ENCODE results near the gene MAP2K5. TPM values are rescaled to one million over a fixed set of nuclear protein-coding genes. Genes with fewer than 3 reads are reported as not detected.

MAP2K5 gene
- total RNA-seq, 2 donors from 2014 or later: 7.4 to 10.2 TPM

- Histone ChIP-seq H3K9me3 (no peaks in the 10 kb centered on the region), H3K36me3 (no peaks in the 10 kb centered on the region), H3K27me3 (replicated peaks; ENCODE audit: insufficient read depth) (no peaks in the 10 kb centered on the region), H3K4me3 (no peak overlapping the region), H3K4me1 (ENCODE audit: control insufficient read depth in 1 of 2, low read depth in 2 of 2) (peaks cover 0 to 8% of the 10 kb centered on the region in 2 donors), H3K27ac (no peak overlapping the region)
- no peak for TF ChIP-seq CTCF (IDR thresholded peaks at IDR 0.05)
- DNase-seq (ENCODE audit: low spot score) (no peak), ATAC-seq (ENCODE audit: insufficient number of reproducible peaks, low FRiP score, low read depth) (no peak)
Observed at GRCh38 chr15:67537771-67538170, 4.7 kb upstream of the MAP2K5 start.

- Histone ChIP-seq H3K27ac (peak overlapping the region; percentile 62 to 81), H3K36me3 (no peaks in the 10 kb centered on the region), H3K4me3 (peak overlapping the region; percentile 96), H3K9me3 (no peaks in the 10 kb centered on the region), H3K27me3 (replicated peaks; ENCODE audit: insufficient read depth) (no peaks in the 10 kb centered on the region), H3K4me1 (ENCODE audit: control insufficient read depth in 1 of 2, low read depth in 2 of 2) (peaks cover under 1 to 20% of the 10 kb centered on the region in 2 donors)
- no peak for TF ChIP-seq CTCF (IDR thresholded peaks at IDR 0.05)
- no peak for DNase-seq (ENCODE audit: low spot score)
- no peak for ATAC-seq (ENCODE audit: insufficient number of reproducible peaks, low FRiP score, low read depth)
Observed at GRCh38 chr15:67543348-67543718, 830 bp downstream of the MAP2K5 start.

GRCh38 chr15:67544475-67544874 lies 2.0 kb downstream of the MAP2K5 start:
- DNase-seq (ENCODE audit: low spot score) (no peak), ATAC-seq (ENCODE audit: insufficient number of reproducible peaks, low FRiP score, low read depth) (no peak)
- Histone ChIP-seq H3K9me3 (no peaks in the 10 kb centered on the region), H3K4me3 (no peak overlapping the region), H3K4me1 (ENCODE audit: control insufficient read depth in 1 of 2, low read depth in 2 of 2) (peaks cover 8 to 30% of the 10 kb centered on the region in 2 donors), H3K27ac (no peak overlapping the region), H3K36me3 (no peaks in the 10 kb centered on the region), H3K27me3 (replicated peaks; ENCODE audit: insufficient read depth) (no peaks in the 10 kb centered on the region)
- TF ChIP-seq CTCF (IDR thresholded peaks at IDR 0.05): no peak

- H3K27ac ChIP-seq: no peak overlapping the region
- peaks cover 8 to 28% of the 10 kb centered on the region in 2 donors for H3K4me1 ChIP-seq (ENCODE audit: control insufficient read depth in 1 of 2, low read depth in 2 of 2)
- H3K27me3 ChIP-seq (replicated peaks; ENCODE audit: insufficient read depth): no peaks in the 10 kb centered on the region
- no peak for TF ChIP-seq CTCF (IDR thresholded peaks at IDR 0.05)
- ATAC-seq (ENCODE audit: insufficient number of reproducible peaks, low FRiP score, low read depth) (no peak), DNase-seq (ENCODE audit: low spot score) (no peak)
- no peak overlapping the region for H3K4me3 ChIP-seq
- no peaks in the 10 kb centered on the region for H3K9me3 ChIP-seq
- H3K36me3 ChIP-seq: no peaks in the 10 kb centered on the region
Observed at GRCh38 chr15:67545864-67546263, 3.4 kb downstream of the MAP2K5 start.

- peaks cover 8 to 22% of the 10 kb centered on the region in 2 donors for H3K4me1 ChIP-seq (ENCODE audit: control insufficient read depth in 1 of 2, low read depth in 2 of 2)
- H3K36me3 ChIP-seq: peaks cover 4% of the 10 kb centered on the region
- no peaks in the 10 kb centered on the region for H3K9me3 ChIP-seq
- TF ChIP-seq CTCF (IDR thresholded peaks at IDR 0.05): no peak
- no peaks in the 10 kb centered on the region for H3K27me3 ChIP-seq (replicated peaks; ENCODE audit: insufficient read depth)
- no peak overlapping the region for H3K27ac ChIP-seq
- no peak for ATAC-seq (ENCODE audit: insufficient number of reproducible peaks, low FRiP score, low read depth)
- no peak for DNase-seq (ENCODE audit: low spot score)
- no peak overlapping the region for H3K4me3 ChIP-seq
Observed at GRCh38 chr15:67547064-67547463, 4.6 kb downstream of the MAP2K5 start.
